ENCODE measurements around the gene FOXI1.

- TF ChIP-seq CTCF (IDR thresholded peaks at IDR 0.05) (no peak), POLR2AphosphoS5 (IDR thresholded peaks at IDR 0.05) (no peak)
These were observed 42.1 kb downstream of the FOXI1 start for GRCh38 chr5:170147753-170148264.
